H9 (cell line): ENCODE results near the gene JAG1. TPM values are rescaled to one million over a fixed set of nuclear protein-coding genes. Genes with fewer than 3 reads are reported as not detected.

Experiments
- DNase-seq: peaks from one replicate; pipeline ENCODE4 v3.0.0-alpha.2; 2017
- H2AFZ ChIP-seq: one replicate; pipeline ENCODE4 v1.6.1; 2013; ENCODE audit warnings: mild to moderate bottlenecking, low read length, control low read depth, moderate library complexity
- H2AK5ac ChIP-seq: 2 replicates; pipeline ENCODE4 v1.6.1; 2013; ENCODE audit warnings: low read length, control low read depth, mixed read lengths; ENCODE audit not compliant: insufficient read length
- H2BK120ac ChIP-seq: one replicate; pipeline ENCODE4 v1.6.1; 2013; ENCODE audit warnings: low read depth, mild to moderate bottlenecking, low read length, control low read depth, inconsistent platforms; ENCODE audit not compliant: poor library complexity, severe bottlenecking
- H2BK12ac ChIP-seq: 2 replicates; pipeline ENCODE4 v1.6.1; 2013; ENCODE audit warnings: low read length, control low read depth, mixed read lengths, low read depth; ENCODE audit not compliant: insufficient read length
- H2BK15ac ChIP-seq: 2 replicates; pipeline ENCODE4 v1.6.1; 2013; ENCODE audit warnings: low read depth, low read length, control low read depth
- H2BK20ac ChIP-seq: one replicate; pipeline ENCODE4 v1.6.1; 2013; ENCODE audit warnings: low read depth, mild to moderate bottlenecking, low read length, control low read depth, inconsistent platforms; ENCODE audit not compliant: poor library complexity, severe bottlenecking
- H2BK5ac ChIP-seq: 2 replicates; pipeline ENCODE4 v1.6.1; 2013; ENCODE audit warnings: low read length, control low read depth, mixed read lengths; ENCODE audit not compliant: insufficient read length
- H3K14ac ChIP-seq: 2 replicates; pipeline ENCODE4 v1.6.1; 2013; ENCODE audit warnings: low read length, control low read depth; ENCODE audit not compliant: insufficient read depth
- H3K18ac ChIP-seq: 2 replicates; pipeline ENCODE4 v1.6.1; 2013; ENCODE audit warnings: low read depth, mild to moderate bottlenecking, mixed read lengths, low read length, control low read depth; ENCODE audit not compliant: insufficient read length
- H3K23ac ChIP-seq: 2 replicates; pipeline ENCODE4 v1.6.1; 2013; ENCODE audit warnings: low read length, control low read depth, mixed read lengths, low read depth; ENCODE audit not compliant: insufficient read length
- H3K23me2 ChIP-seq: 2 replicates; pipeline ENCODE4 v1.6.1; 2013; ENCODE audit warnings: low read depth, mild to moderate bottlenecking, mixed read lengths, low read length, control low read depth; ENCODE audit not compliant: insufficient read length, poor library complexity, severe bottlenecking
- H3K27ac ChIP-seq: 2 replicates; pipeline ENCODE4 v1.5.1; 2013; ENCODE audit warnings: low read length, control low read depth, mixed read lengths, low read depth; ENCODE audit not compliant: insufficient read length
- H3K27me3 ChIP-seq: 2 replicates; pipeline ENCODE4 v1.6.1; 2013; ENCODE audit warnings: low read length, control low read depth, inconsistent platforms; ENCODE audit not compliant: insufficient read depth
- H3K4ac ChIP-seq: 2 replicates; pipeline ENCODE4 v1.6.1; 2013; ENCODE audit warnings: low read depth, mild to moderate bottlenecking, control low read depth, inconsistent platforms, low read length, moderate library complexity
- H3K4me1 ChIP-seq: 2 replicates; pipeline ENCODE4 v1.6.1; 2013; ENCODE audit warnings: low read length, control low read depth, inconsistent platforms; ENCODE audit not compliant: insufficient read depth
- H3K4me2 ChIP-seq: 2 replicates; pipeline ENCODE4 v1.6.1; 2013; ENCODE audit warnings: low read length, control low read depth, mixed read lengths; ENCODE audit not compliant: insufficient read length, insufficient read depth
- H3K56ac ChIP-seq: 2 replicates; pipeline ENCODE4 v1.6.1; 2013; ENCODE audit warnings: low read depth, mild to moderate bottlenecking, mixed read lengths, low read length, control low read depth; ENCODE audit not compliant: insufficient read length
- H3K79me1 ChIP-seq: 2 replicates; pipeline ENCODE4 v1.6.1; 2013; ENCODE audit warnings: low read depth, mild to moderate bottlenecking, moderate library complexity, low read length, control low read depth, inconsistent platforms; ENCODE audit not compliant: insufficient read depth, poor library complexity, severe bottlenecking
- H3K79me2 ChIP-seq: 2 replicates; pipeline ENCODE4 v1.6.1; 2013; ENCODE audit warnings: low read length, control low read depth, inconsistent platforms; ENCODE audit not compliant: insufficient read depth
- H3K9ac ChIP-seq: 2 replicates; pipeline ENCODE4 v1.6.1; 2013; ENCODE audit warnings: low read length, control low read depth, mixed read lengths; ENCODE audit not compliant: insufficient read length; ENCODE audit errors: extremely low read depth
- H3K9me3 ChIP-seq: one replicate; pipeline ENCODE4 v1.6.1; 2013; ENCODE audit warnings: low read depth, low read length, inconsistent platforms; ENCODE audit not compliant: control insufficient read depth
- H3T11ph ChIP-seq: one replicate; pipeline ENCODE4 v1.6.1; 2013; ENCODE audit warnings: mild to moderate bottlenecking, low read length, control low read depth, inconsistent platforms
- H4K20me1 ChIP-seq: one replicate; pipeline ENCODE4 v1.6.1; 2013; ENCODE audit not compliant: control insufficient read depth, insufficient read length, insufficient read depth
- H4K5ac ChIP-seq: 2 replicates; pipeline ENCODE4 v1.6.1; 2013; ENCODE audit warnings: low read depth, mild to moderate bottlenecking, mixed read lengths, low read length, control low read depth; ENCODE audit not compliant: insufficient read length
- H4K8ac ChIP-seq: replicated peaks from 2 replicates; pipeline ENCODE4 v1.6.1; 2013; ENCODE audit warnings: low read length, control low read depth, mixed read lengths, low read depth; ENCODE audit not compliant: insufficient read length
- H4K91ac ChIP-seq: 2 replicates; pipeline ENCODE4 v1.6.1; 2013; ENCODE audit warnings: low read depth, mild to moderate bottlenecking, moderate library complexity, mixed read lengths, low read length, control low read depth; ENCODE audit not compliant: insufficient read length
- H3K27ac Mint-ChIP-seq, 3 experiments: 2 replicates in 2 of 3; 3 replicates in 1 of 3; pipeline ENCODE4 v1.8.0; 2020 to 2021; ENCODE audit warnings: mixed read lengths in 3 of 3, mild to moderate bottlenecking in 1 of 3, moderate library complexity in 1 of 3
- H3K27me3 Mint-ChIP-seq: 2 replicates; pipeline ENCODE4 v1.8.0; 2021; ENCODE audit warnings: low read depth, mild to moderate bottlenecking, moderate library complexity, mixed read lengths
- H3K36me3 Mint-ChIP-seq, 3 experiments: 2 replicates in 2 of 3; 3 replicates in 1 of 3; pipeline ENCODE4 v1.8.0; 2020 to 2021; ENCODE audit warnings: low read depth in 3 of 3, mixed read lengths in 3 of 3; ENCODE audit not compliant: insufficient read depth in 1 of 3
- H3K4me1 Mint-ChIP-seq, 2 experiments: 2 replicates each; pipeline ENCODE4 v1.8.0; 2020; ENCODE audit warnings: mixed read lengths in 2 of 2
- H3K4me3 Mint-ChIP-seq, 2 experiments: 2 replicates in 1 of 2; 3 replicates in 1 of 2; pipeline ENCODE4 v1.8.0; 2020 to 2021; ENCODE audit warnings: mild to moderate bottlenecking in 2 of 2, mixed read lengths in 2 of 2, moderate library complexity in 1 of 2
- H3K9me3 Mint-ChIP-seq, 2 experiments: 2 replicates in 1 of 2; 3 replicates in 1 of 2; pipeline ENCODE4 v1.8.0; 2020; ENCODE audit warnings: mild to moderate bottlenecking in 2 of 2, mixed read lengths in 2 of 2, moderate library complexity in 1 of 2
- CTCF ChIP-seq: fragments of 200-600 bp; sonication (generic); conservative IDR thresholded peaks from 3 replicates; pipeline ENCODE4 v1.8.0; 2021; ENCODE audit warnings: antibody characterized with exemption, mild to moderate bottlenecking
- WGBS: extraction: QIAGEN DNeasy Blood & Tissue Kit; methylation state at CpG from one replicate; pipeline ENCODE4 v1.1.7; 2013; ENCODE audit warnings: missing lambda C conversion rate, low lambda C conversion rate, mixed read lengths; ENCODE audit not compliant: insufficient read length; ENCODE audit errors: extremely low coverage; 5-methylcytosine and 5-hydroxymethylcytosine counted together
- total RNA-seq: library from RNA; stranded (reverse); gene quantifications from 2 replicates; pipeline ENCODE4 v1.2.1, GENCODE V29; 2021

The JAG1 gene
- total RNA-seq, 1 experiment from 2014 or later: 58.1 TPM

DNA sequence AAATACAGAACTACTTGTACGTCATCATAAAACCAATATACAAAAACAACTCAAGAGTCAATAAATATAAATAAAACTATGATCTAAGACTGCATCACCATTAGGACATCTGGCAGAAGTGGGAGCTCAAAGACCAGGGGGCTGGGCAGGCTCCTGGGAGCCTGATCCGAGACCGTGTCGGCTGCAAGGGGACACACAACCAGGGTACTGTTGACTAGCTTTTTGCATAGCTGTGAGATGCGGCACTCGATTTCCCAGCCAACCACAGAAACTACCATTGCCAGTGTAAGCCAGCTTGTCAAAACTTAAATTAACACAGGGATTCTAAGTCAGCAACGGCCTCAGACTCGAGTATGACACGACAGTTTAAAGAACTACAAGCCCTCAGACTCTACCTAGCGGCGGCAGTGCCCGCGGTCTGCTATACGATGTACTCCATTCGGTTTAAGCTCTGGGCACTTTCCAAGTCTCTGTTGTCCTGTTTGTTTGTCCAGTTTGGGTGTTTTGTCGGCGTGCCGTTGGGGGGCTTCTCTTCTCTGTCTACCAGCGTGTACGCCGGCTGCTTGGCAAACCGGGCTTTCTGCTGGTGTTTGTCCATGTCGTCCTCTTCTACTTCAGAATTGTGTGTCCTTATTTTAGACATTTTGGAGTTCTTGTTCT lies 34.6 kb downstream of the JAG1 start:
- Histone ChIP-seq H3K4me1 (peaks cover 6% of the 10 kb centered on the region; the same call in 1 of the 2 replicates), H2BK15ac (no peak overlapping the region), H2BK120ac (no peak overlapping the region), H2BK20ac (no peak overlapping the region), H3K79me1 (no peaks in the 10 kb centered on the region), H4K8ac (no peak overlapping the region), H2AK5ac (no peak overlapping the region), H3K18ac (no peak overlapping the region), H3K9ac (no peak overlapping the region), H3K4ac (no peak overlapping the region), H4K20me1 (no peaks in the 10 kb centered on the region), H3K56ac (no peak overlapping the region), H3K23me2 (no peaks in the 10 kb centered on the region), H2AFZ (no peak overlapping the region), H2BK5ac (no peak overlapping the region), H3K23ac (no peak overlapping the region), H2BK12ac (no peak overlapping the region), H3K27me3 (no peaks in the 10 kb centered on the region), H4K91ac (no peak overlapping the region), H3K27ac (no peak overlapping the region), H3K9me3 (no peaks in the 10 kb centered on the region), H4K5ac (no peak overlapping the region), H3K4me2 (no peak overlapping the region), H3K79me2 (no peaks in the 10 kb centered on the region), H3K14ac (no peak overlapping the region), H3T11ph (no peak overlapping the region)
- H3K27me3 Mint-ChIP-seq: no peaks in the 10 kb centered on the region; the same call in none of the 2 replicates
- no peak overlapping the region for H3K4me3 Mint-ChIP-seq
- H3K9me3 Mint-ChIP-seq: no peaks in the 10 kb centered on the region
- peaks cover 51 to 60% of the 10 kb centered on the region in 2 experiments for H3K4me1 Mint-ChIP-seq
- no peak for DNase-seq
- H3K36me3 Mint-ChIP-seq: peaks cover 41 to 73% (median 57%) of the 10 kb centered on the region in 3 experiments
- TF ChIP-seq CTCF: no peak
- H3K27ac Mint-ChIP-seq: peak overlapping the region in 2 of 3 experiments; percentile 28 to 66; a peak in 4 of 7 replicates
- WGBS: no CpG with 5 or more reads among the region's 23 CpGs
